MM.1S (cell line): ENCODE results near the gene SPCS2.

Source experiments
- DNase-seq: peaks from one replicate; pipeline ENCODE4 v3.0.0-alpha.2; 2015
- H2AFZ ChIP-seq: fragments of 300-600 bp; sonication (generic); 2 replicates; pipeline ENCODE4 v1.6.0; 2016; ENCODE audit warnings: antibody characterized with exemption, low read length
- H3F3A ChIP-seq: fragments of 300-600 bp; sonication (generic); 2 replicates; pipeline ENCODE4 v1.6.1; 2016; ENCODE audit warnings: mild to moderate bottlenecking, antibody characterized with exemption, low read length, moderate library complexity, mixed read lengths; ENCODE audit not compliant: insufficient read depth
- H3K27ac ChIP-seq: fragments of 300-600 bp; sonication (generic); 2 replicates; pipeline ENCODE4 v1.5.1; 2016; ENCODE audit warnings: mild to moderate bottlenecking, low read length
- H3K27me3 ChIP-seq: fragments of 300-600 bp; sonication (generic); replicated peaks from 2 replicates; pipeline ENCODE4 v1.6.0; 2016; ENCODE audit warnings: low read length; ENCODE audit not compliant: insufficient read depth
- H3K36me3 ChIP-seq: fragments of 300-600 bp; sonication (generic); replicated peaks from 2 replicates; pipeline ENCODE4 v1.6.1; 2016; ENCODE audit warnings: mild to moderate bottlenecking, low read length, mixed read lengths; ENCODE audit not compliant: insufficient read depth
- H3K4me1 ChIP-seq: fragments of 300-600 bp; sonication (generic); 2 replicates; pipeline ENCODE4 v1.6.1; 2016; ENCODE audit warnings: low read length, mixed read lengths
- H3K4me2 ChIP-seq: fragments of 300-600 bp; sonication (generic); 2 replicates; pipeline ENCODE4 v1.6.0; 2016; ENCODE audit warnings: low read depth, low read length
- H3K4me3 ChIP-seq: fragments of 300-600 bp; sonication (generic); 2 replicates; pipeline ENCODE4 v1.5.1; 2016; ENCODE audit warnings: low read length, mixed read lengths
- H3K79me2 ChIP-seq: fragments of 300-600 bp; sonication (generic); 2 replicates; pipeline ENCODE4 v1.6.1; 2016; ENCODE audit warnings: mixed run types, low read length, mixed read lengths
- H3K9ac ChIP-seq: fragments of 300-600 bp; sonication (generic); 2 replicates; pipeline ENCODE4 v1.6.1; 2016; ENCODE audit warnings: low read length, mixed read lengths
- H3K9me2 ChIP-seq: fragments of 300-600 bp; sonication (generic); replicated peaks from 2 replicates; pipeline ENCODE4 v1.6.1; 2016; ENCODE audit warnings: mild to moderate bottlenecking, low read length, mixed read lengths; ENCODE audit not compliant: insufficient read depth
- H3K9me3 ChIP-seq: fragments of 300-600 bp; sonication (generic); replicated peaks from 2 replicates; pipeline ENCODE4 v1.6.1; 2016; ENCODE audit warnings: mild to moderate bottlenecking, low read length, mixed read lengths; ENCODE audit not compliant: insufficient read depth
- H4K20me1 ChIP-seq: fragments of 300-600 bp; sonication (generic); 2 replicates; pipeline ENCODE4 v1.6.1; 2016; ENCODE audit warnings: mild to moderate bottlenecking, low read length, moderate library complexity, mixed read lengths; ENCODE audit not compliant: insufficient read depth
- EZH2 ChIP-seq: fragments of 300-600 bp; sonication (generic); optimal IDR thresholded peaks from 2 replicates; pipeline ENCODE3; 2017; ENCODE audit warnings: low read depth, mild to moderate bottlenecking, antibody characterized with exemption, low read length, mixed read lengths
- EZH2phosphoT487 ChIP-seq: fragments of 300-600 bp; sonication (generic); IDR thresholded peaks from 2 replicates; pipeline ENCODE4 v1.6.1; 2018; ENCODE audit warnings: antibody characterized with exemption, low read length
- TF ChIP-seq, protein P1 (sequence below): fragments of 300-600 bp; sonication (generic); IDR thresholded peaks from 2 replicates; pipeline ENCODE4 v1.5.1; 2016; ENCODE audit warnings: antibody characterized with exemption, low read length, mixed read lengths

The SPCS2 gene

DNA sequence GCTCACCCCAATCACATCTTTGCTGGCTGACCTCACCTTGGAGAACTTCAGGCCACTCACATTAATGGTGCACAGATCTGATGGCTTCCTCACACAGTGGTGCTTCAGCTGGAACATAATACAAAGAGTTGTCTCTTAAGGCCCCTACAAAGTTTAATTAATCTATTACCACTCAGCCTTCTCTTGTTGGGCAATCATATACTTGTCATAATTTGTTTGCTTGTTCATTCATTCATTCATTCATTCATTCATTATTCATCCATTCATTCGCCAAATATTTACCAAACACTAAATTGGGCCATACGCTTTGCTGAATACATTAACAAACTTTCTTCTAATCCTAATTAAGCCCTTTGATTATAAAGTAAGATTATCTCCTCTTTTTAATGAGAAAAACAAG is 15.3 kb upstream of the SPCS2 start:
- Histone ChIP-seq H3K4me3 (no peak overlapping the region), H2AFZ (no peak overlapping the region), H3K4me1 (peaks cover 7% of the 10 kb centered on the region), H3K9ac (no peak overlapping the region), H3K9me3 (no peaks in the 10 kb centered on the region), H4K20me1 (no peaks in the 10 kb centered on the region), H3K79me2 (no peaks in the 10 kb centered on the region), H3K9me2 (no peaks in the 10 kb centered on the region), H3K27me3 (no peaks in the 10 kb centered on the region), H3K27ac (no peak overlapping the region), H3K36me3 (0 out of 2 replicates have a peak, but pooled peaks cover 1% of the 10 kb centered on the region), H3K4me2 (no peak overlapping the region), H3F3A (no peaks in the 10 kb centered on the region; the same call in none of the 2 replicates)
- no peak for TF ChIP-seq EZH2phosphoT487
- no peak for TF ChIP-seq EZH2
- TF ChIP-seq, protein P1, sequence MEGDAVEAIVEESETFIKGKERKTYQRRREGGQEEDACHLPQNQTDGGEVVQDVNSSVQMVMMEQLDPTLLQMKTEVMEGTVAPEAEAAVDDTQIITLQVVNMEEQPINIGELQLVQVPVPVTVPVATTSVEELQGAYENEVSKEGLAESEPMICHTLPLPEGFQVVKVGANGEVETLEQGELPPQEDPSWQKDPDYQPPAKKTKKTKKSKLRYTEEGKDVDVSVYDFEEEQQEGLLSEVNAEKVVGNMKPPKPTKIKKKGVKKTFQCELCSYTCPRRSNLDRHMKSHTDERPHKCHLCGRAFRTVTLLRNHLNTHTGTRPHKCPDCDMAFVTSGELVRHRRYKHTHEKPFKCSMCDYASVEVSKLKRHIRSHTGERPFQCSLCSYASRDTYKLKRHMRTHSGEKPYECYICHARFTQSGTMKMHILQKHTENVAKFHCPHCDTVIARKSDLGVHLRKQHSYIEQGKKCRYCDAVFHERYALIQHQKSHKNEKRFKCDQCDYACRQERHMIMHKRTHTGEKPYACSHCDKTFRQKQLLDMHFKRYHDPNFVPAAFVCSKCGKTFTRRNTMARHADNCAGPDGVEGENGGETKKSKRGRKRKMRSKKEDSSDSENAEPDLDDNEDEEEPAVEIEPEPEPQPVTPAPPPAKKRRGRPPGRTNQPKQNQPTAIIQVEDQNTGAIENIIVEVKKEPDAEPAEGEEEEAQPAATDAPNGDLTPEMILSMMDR: no peak
- no peak for DNase-seq

DNA sequence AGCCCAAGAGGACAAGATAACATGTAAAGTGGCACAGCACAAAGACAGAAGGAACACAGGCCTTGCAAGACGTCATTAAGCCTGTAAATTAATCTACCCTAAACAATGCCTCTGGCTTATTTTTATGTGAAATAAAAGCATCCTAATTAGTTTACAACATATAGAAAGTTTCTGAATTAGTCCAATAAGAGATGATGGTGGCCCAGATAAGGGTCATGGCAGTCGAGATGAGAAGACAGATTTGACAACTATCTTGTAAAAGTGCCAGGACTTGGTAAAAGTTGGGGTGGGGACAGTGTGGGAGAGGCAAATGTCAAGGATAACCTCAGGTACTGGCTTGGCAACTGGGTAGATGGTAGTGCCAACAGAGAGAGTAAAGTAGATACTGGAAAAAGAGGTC is 13.8 kb upstream of the SPCS2 start:
- Histone ChIP-seq H3K9me3 (no peaks in the 10 kb centered on the region), H3K4me3 (no peak overlapping the region), H3K36me3 (0 out of 2 replicates have a peak, but pooled peaks cover 2% of the 10 kb centered on the region), H3K4me1 (no peaks in the 10 kb centered on the region), H3K9me2 (no peaks in the 10 kb centered on the region), H3K4me2 (no peak overlapping the region), H3K9ac (no peak overlapping the region), H3K79me2 (no peaks in the 10 kb centered on the region), H3F3A (no peaks in the 10 kb centered on the region; the same call in 1 of the 2 replicates), H2AFZ (no peak overlapping the region), H4K20me1 (no peaks in the 10 kb centered on the region), H3K27ac (no peak overlapping the region), H3K27me3 (no peaks in the 10 kb centered on the region)
- TF ChIP-seq, protein P1: no peak
- TF ChIP-seq EZH2phosphoT487 (no peak), EZH2 (no peak)
- no peak for DNase-seq

DNA sequence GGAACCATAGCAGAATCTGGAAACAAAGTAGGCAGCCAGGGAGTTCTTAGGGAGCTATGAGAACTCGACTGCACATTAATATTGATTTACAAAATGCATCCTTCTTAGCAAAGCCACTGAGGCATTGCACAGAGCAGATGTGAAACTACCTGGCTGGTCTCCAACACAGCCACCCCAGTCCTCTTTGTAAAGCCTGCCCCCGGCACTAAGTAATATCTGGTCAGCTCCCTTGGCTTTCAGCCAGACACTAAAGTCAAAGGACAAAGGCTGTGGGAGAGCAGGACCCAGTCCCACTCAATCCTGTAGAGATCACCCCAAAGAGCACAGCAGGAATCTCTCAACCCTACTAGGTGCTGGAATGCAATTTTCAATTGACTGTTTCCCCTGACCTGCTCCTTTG is 13.0 kb upstream of the SPCS2 start:
- H3K4me3 ChIP-seq: no peak overlapping the region
- no peak overlapping the region for H3K4me2 ChIP-seq
- H2AFZ ChIP-seq: no peak overlapping the region
- no peak overlapping the region for H3K9ac ChIP-seq
- 0 out of 2 replicates have a peak, but pooled peaks cover 2% of the 10 kb centered on the region for H3K36me3 ChIP-seq
- no peaks in the 10 kb centered on the region for H3K4me1 ChIP-seq
- no peaks in the 10 kb centered on the region for H3K27me3 ChIP-seq
- no peaks in the 10 kb centered on the region for H3K9me3 ChIP-seq
- H4K20me1 ChIP-seq: no peaks in the 10 kb centered on the region
- no peaks in the 10 kb centered on the region; the same call in 1 of the 2 replicates for H3F3A ChIP-seq
- no peaks in the 10 kb centered on the region for H3K9me2 ChIP-seq
- H3K79me2 ChIP-seq: peaks cover 7% of the 10 kb centered on the region; the same call in 1 of the 2 replicates
- H3K27ac ChIP-seq: no peak overlapping the region
- TF ChIP-seq EZH2: no peak
- TF ChIP-seq EZH2phosphoT487: no peak
- TF ChIP-seq, protein P1: no peak
- no peak for DNase-seq
